Measurements from ENCODE around the gene RNF4. TPM values are rescaled to one million over a fixed set of nuclear protein-coding genes. Genes with fewer than 3 reads are reported as not detected.

RNF4 gene
- total and polyA plus RNA-seq, 9 donors, result 27.0 to 72.1 (median 47.1) TPM

DNA sequence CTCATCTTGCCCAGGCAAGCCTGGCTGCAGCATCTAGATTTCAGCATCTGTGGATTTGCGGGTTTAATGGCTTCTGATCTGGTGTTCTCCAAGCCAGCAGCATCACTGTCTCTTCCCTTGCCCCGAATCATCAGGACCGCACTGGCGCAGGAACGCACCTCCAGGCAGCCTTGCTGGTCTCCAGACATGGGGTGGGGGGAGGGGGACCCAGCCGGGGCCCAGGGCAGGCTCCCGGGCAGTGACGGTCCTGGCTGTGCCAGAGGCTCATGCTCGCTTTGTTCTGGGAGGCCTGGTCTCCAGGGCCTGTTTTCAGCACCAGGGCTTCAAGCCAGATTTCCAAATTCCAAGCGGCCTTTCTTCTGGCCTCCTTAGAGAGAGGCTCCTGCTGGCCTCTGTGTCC, 45.2 kb upstream of the RNF4 start:
- H3K4me3 ChIP-seq, result no peak overlapping the region
- intact Hi-C loops (cut with DNase I), result no loop called here

DNA sequence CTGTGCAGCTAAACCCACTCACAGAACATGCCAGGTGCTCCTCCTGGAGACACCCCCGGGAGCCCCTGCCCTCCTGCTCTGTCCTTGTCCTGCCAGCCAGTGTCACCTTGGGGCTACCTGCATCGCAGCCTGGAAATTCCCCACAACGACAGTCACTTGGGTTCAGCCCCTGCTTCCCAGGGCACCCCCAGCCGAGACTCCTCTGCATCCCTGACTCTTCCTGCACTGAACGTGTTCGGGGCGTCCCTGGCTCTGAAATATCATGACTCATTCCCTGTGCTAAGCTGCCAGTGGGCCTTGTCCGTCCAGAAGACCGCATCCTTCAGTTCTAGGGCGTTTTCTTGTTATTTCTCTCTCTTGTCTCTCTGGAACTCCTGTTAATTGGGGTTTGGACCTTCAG, 44.3 kb upstream of the RNF4 start:
- WGBS, 3 donors, result 68 to 71% (median 70%) methylated on average over 10 of the region's 10 CpGs
- H3K27ac ChIP-seq, result no peak overlapping the region
- H3K36me3 ChIP-seq, result no peaks in the 10 kb centered on the region
- H3K4me3 ChIP-seq, result no peak overlapping the region
- DNase-seq, result no peak
- intact Hi-C loops (cut with DNase I), result no loop called here
- H3K27me3 ChIP-seq, result no peaks in the 10 kb centered on the region
- no peak for TF ChIP-seq POLR2A (IDR thresholded peaks at IDR 0.05)
- TF ChIP-seq EP300 (IDR thresholded peaks at IDR 0.05), result no peak
- TF ChIP-seq, protein P1, sequence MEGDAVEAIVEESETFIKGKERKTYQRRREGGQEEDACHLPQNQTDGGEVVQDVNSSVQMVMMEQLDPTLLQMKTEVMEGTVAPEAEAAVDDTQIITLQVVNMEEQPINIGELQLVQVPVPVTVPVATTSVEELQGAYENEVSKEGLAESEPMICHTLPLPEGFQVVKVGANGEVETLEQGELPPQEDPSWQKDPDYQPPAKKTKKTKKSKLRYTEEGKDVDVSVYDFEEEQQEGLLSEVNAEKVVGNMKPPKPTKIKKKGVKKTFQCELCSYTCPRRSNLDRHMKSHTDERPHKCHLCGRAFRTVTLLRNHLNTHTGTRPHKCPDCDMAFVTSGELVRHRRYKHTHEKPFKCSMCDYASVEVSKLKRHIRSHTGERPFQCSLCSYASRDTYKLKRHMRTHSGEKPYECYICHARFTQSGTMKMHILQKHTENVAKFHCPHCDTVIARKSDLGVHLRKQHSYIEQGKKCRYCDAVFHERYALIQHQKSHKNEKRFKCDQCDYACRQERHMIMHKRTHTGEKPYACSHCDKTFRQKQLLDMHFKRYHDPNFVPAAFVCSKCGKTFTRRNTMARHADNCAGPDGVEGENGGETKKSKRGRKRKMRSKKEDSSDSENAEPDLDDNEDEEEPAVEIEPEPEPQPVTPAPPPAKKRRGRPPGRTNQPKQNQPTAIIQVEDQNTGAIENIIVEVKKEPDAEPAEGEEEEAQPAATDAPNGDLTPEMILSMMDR (IDR thresholded peaks at IDR 0.05), result no peak
- H3K4me1 ChIP-seq (ENCODE audit: insufficient read depth), result peaks cover 2% of the 10 kb centered on the region
- no peaks in the 10 kb centered on the region for H3K9me3 ChIP-seq

More for the DNA sequence above, 45.2 kb upstream of the RNF4 start:
- TF ChIP-seq, protein P1 (IDR thresholded peaks at IDR 0.05), result no peak
- TF ChIP-seq POLR2A (IDR thresholded peaks at IDR 0.05), result no peak
- TF ChIP-seq EP300 (IDR thresholded peaks at IDR 0.05), result no peak
- Histone ChIP-seq H3K9me3 (no peaks in the 10 kb centered on the region), H3K4me1 (ENCODE audit: insufficient read depth) (peaks cover 6% of the 10 kb centered on the region), H3K27ac (no peak overlapping the region), H3K36me3 (no peaks in the 10 kb centered on the region), H3K27me3 (no peaks in the 10 kb centered on the region)
- WGBS, 3 donors, result 80 to 85% (median 84%) methylated on average over 10 of the region's 10 CpGs
- no peak for DNase-seq

DNA sequence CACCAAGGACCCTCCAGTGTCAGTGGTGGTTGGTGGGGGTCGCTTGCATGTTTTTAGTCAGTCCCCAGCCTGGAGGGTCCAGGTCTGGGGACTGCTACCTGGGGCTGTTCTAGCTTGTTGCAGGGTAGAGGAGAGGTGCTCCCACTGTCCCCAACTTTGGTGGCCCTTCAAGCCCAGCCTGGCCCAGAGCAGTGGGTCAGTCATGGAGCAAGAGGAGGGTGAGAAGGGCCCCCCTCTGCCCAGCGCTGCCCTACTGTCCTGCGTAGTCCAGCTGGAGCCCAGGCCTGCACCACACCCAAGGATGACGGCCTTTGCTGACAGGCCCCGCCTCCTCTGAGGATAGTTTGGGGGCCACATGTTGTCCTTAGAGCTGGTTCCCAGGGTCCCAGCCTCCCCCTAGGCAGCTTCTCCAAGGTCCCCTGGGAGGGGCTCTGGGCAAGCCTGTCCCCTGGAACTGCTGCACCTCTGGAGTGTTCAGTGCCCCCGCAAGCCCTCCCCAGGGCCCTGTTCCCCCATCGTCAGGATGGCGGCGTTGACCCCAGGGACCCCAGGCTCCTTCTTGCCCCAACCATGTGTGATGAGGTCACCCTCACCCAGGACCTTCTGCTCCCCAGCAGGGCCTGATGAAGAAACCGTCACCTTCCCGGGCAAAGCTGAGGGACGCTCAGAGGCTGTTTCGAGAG, 43.4 kb upstream of the RNF4 start:
- Histone ChIP-seq H3K36me3 (no peaks in the 10 kb centered on the region), H3K4me1 (ENCODE audit: insufficient read depth) (no peaks in the 10 kb centered on the region), H3K27me3 (no peaks in the 10 kb centered on the region), H3K4me3 (no peak overlapping the region), H3K9me3 (no peaks in the 10 kb centered on the region), H3K27ac (no peak overlapping the region)
- no peak for DNase-seq
- TF ChIP-seq, protein P1 (IDR thresholded peaks at IDR 0.05), result no peak
- TF ChIP-seq EP300 (IDR thresholded peaks at IDR 0.05), result no peak
- TF ChIP-seq POLR2A (IDR thresholded peaks at IDR 0.05), result no peak
- intact Hi-C loops (cut with DNase I), result no loop called here
- 83 to 93% (median 91%) methylated on average over 10 to 13 of the region's 13 CpGs for WGBS, 3 donors

DNA sequence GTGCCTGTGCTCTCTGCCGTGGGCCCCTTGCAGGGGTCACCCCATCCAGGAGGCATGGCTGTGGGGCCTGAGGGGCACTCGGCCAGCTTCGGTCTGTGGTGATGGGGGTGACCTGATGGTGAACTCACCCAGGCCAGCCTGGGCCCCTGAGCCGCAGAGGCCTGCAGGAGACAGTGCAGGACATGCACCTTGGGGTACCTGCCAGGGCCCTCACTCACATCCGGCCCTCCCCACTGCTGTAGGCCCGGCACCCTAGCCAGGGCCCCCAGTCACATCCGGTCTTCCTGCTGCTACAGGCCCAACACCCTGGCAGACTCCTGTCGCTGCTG, 42.9 kb upstream of the RNF4 start:
- Histone ChIP-seq H3K27me3 (no peaks in the 10 kb centered on the region), H3K36me3 (no peaks in the 10 kb centered on the region), H3K4me3 (no peak overlapping the region), H3K4me1 (ENCODE audit: insufficient read depth) (no peaks in the 10 kb centered on the region), H3K9me3 (no peaks in the 10 kb centered on the region), H3K27ac (no peak overlapping the region)
- TF ChIP-seq POLR2A (IDR thresholded peaks at IDR 0.05) (no peak), EP300 (IDR thresholded peaks at IDR 0.05) (no peak)
- TF ChIP-seq, protein P1 (IDR thresholded peaks at IDR 0.05), result no peak
- intact Hi-C loops (cut with DNase I), result no loop called here
- 76 to 89% (median 80%) methylated on average over 4 to 8 of the region's 8 CpGs for WGBS, 3 donors
- no peak for DNase-seq
